ENCODE data around the gene DNAH6.

DNAH6 gene

GRCh38 chr2:84702941-84703340 is 186.6 kb downstream of the DNAH6 start:
- TF ChIP-seq ARNT (IDR thresholded peaks at IDR 0.05) = no peak
- no peak for TF ChIP-seq FOXA1 (IDR thresholded peaks at IDR 0.05)
- TF ChIP-seq SUZ12 (IDR thresholded peaks at IDR 0.05) = no peak
- no peak for TF ChIP-seq BHLHE40 (IDR thresholded peaks at IDR 0.05; ENCODE audit: borderline replicate concordance)
- TF ChIP-seq TARDBP (IDR thresholded peaks at IDR 0.05) = no peak
- no peak for TF ChIP-seq FOXK2 (IDR thresholded peaks at IDR 0.05)
- no peak for TF ChIP-seq HDGF (IDR thresholded peaks at IDR 0.05; ENCODE audit: borderline replicate concordance)
- TF ChIP-seq L3MBTL2 (conservative IDR thresholded peaks at IDR 0.05) = no peak
- no peak for TF ChIP-seq FOXM1 (IDR thresholded peaks at IDR 0.05; ENCODE audit: borderline replicate concordance)
- TF ChIP-seq SP1 (IDR thresholded peaks at IDR 0.05) = no peak
- no peak for TF ChIP-seq ELF4 (IDR thresholded peaks at IDR 0.05)
- TF ChIP-seq LEF1 (IDR thresholded peaks at IDR 0.05; ENCODE audit: borderline replicate concordance) = no peak
- ChIA-PET CTCF (no interaction called here), POLR2A (no interaction called here)
- DNase-seq (ENCODE audit: extremely low spot score) = no peak

- no peak for TF ChIP-seq LEF1 (IDR thresholded peaks at IDR 0.05; ENCODE audit: borderline replicate concordance)
- no peak for DNase-seq (ENCODE audit: extremely low spot score)
- ChIA-PET CTCF (no interaction called here), POLR2A (no interaction called here)
Measured at GRCh38 chr2:84703831-84704230, 187.5 kb downstream of the DNAH6 start.

GRCh38 chr2:84704505-84705244 is 188.4 kb downstream of the DNAH6 start:
- ChIA-PET CTCF (no interaction called here), POLR2A (no interaction called here)
- TF ChIP-seq NFRKB (IDR thresholded peaks at IDR 0.05) = no peak
- no peak for DNase-seq (ENCODE audit: extremely low spot score)

- DNase-seq (ENCODE audit: extremely low spot score) = no peak
- CTCF ChIA-PET = no interaction called here
- POLR2A ChIA-PET = no interaction called here
- TF ChIP-seq CTBP1 (IDR thresholded peaks at IDR 0.05; ENCODE audit: borderline replicate concordance) (no peak), TARDBP (IDR thresholded peaks at IDR 0.05) (no peak), FOXK2 (IDR thresholded peaks at IDR 0.05) (no peak), FOXM1 (IDR thresholded peaks at IDR 0.05; ENCODE audit: borderline replicate concordance) (no peak)
Measured at GRCh38 chr2:84705858-84706257, 189.6 kb downstream of the DNAH6 start.

GRCh38 chr2:84708442-84708841 is 192.1 kb downstream of the DNAH6 start:
- ChIA-PET CTCF (no interaction called here), POLR2A (no interaction called here)
- TF ChIP-seq SUZ12 (IDR thresholded peaks at IDR 0.05) = no peak
- TF ChIP-seq FOXK2 (IDR thresholded peaks at IDR 0.05) = no peak
- no peak for TF ChIP-seq ZNF384 (IDR thresholded peaks at IDR 0.05)
- TF ChIP-seq NFRKB (IDR thresholded peaks at IDR 0.05) = no peak
- no peak for DNase-seq (ENCODE audit: extremely low spot score)

- CTCF ChIA-PET = no interaction called here
- DNase-seq (ENCODE audit: extremely low spot score) = no peak
- TF ChIP-seq LEF1 (IDR thresholded peaks at IDR 0.05; ENCODE audit: borderline replicate concordance) = no peak
- TF ChIP-seq TARDBP (IDR thresholded peaks at IDR 0.05) = no peak
- no peak for TF ChIP-seq CTBP1 (IDR thresholded peaks at IDR 0.05; ENCODE audit: borderline replicate concordance)
- TF ChIP-seq ARNT (IDR thresholded peaks at IDR 0.05) = no peak
- TF ChIP-seq SP1 (IDR thresholded peaks at IDR 0.05) = no peak
- POLR2A ChIA-PET = no interaction called here
Measured at GRCh38 chr2:84711651-84712050, 195.4 kb downstream of the DNAH6 start.

GRCh38 chr2:84713441-84713840 is 197.1 kb downstream of the DNAH6 start:
- no peak for DNase-seq (ENCODE audit: extremely low spot score)
- CTCF ChIA-PET = no interaction called here
- POLR2A ChIA-PET = no interaction called here
- TF ChIP-seq BHLHE40 (IDR thresholded peaks at IDR 0.05; ENCODE audit: borderline replicate concordance) = no peak
- no peak for TF ChIP-seq NFRKB (IDR thresholded peaks at IDR 0.05)
- TF ChIP-seq ARNT (IDR thresholded peaks at IDR 0.05) = no peak
- no peak for TF ChIP-seq FOXK2 (IDR thresholded peaks at IDR 0.05)
- TF ChIP-seq ZNF384 (IDR thresholded peaks at IDR 0.05) = no peak
- TF ChIP-seq TARDBP (IDR thresholded peaks at IDR 0.05) = no peak

GRCh38 chr2:84716564-84716963 is 200.3 kb downstream of the DNAH6 start:
- ChIA-PET POLR2A (no interaction called here), CTCF (interaction anchor here (1.1 kb wide), 1 partner anchor 25 kb away, joined by 3 read pairs; no protein-coding TSS in a partner anchor)
- DNase-seq (ENCODE audit: extremely low spot score) = no peak
- TF ChIP-seq ZNF384 (IDR thresholded peaks at IDR 0.05) (no peak), SUZ12 (IDR thresholded peaks at IDR 0.05) (no peak), ELF4 (IDR thresholded peaks at IDR 0.05) (no peak), HDGF (IDR thresholded peaks at IDR 0.05; ENCODE audit: borderline replicate concordance) (no peak), CTBP1 (IDR thresholded peaks at IDR 0.05; ENCODE audit: borderline replicate concordance) (no peak), LEF1 (IDR thresholded peaks at IDR 0.05; ENCODE audit: borderline replicate concordance) (no peak), FOXM1 (IDR thresholded peaks at IDR 0.05; ENCODE audit: borderline replicate concordance) (no peak), TARDBP (IDR thresholded peaks at IDR 0.05) (no peak), FOXK2 (IDR thresholded peaks at IDR 0.05) (no peak), FOXA1 (IDR thresholded peaks at IDR 0.05) (no peak), BHLHE40 (IDR thresholded peaks at IDR 0.05; ENCODE audit: borderline replicate concordance) (no peak), SP1 (IDR thresholded peaks at IDR 0.05) (no peak), L3MBTL2 (conservative IDR thresholded peaks at IDR 0.05) (no peak), PKNOX1 (IDR thresholded peaks at IDR 0.05) (no peak), NFRKB (IDR thresholded peaks at IDR 0.05) (no peak), ARNT (IDR thresholded peaks at IDR 0.05) (no peak)

Measured in HEK293T (cell line).